ENCODE results near the gene LRRC18.

The LRRC18 gene

DNA sequence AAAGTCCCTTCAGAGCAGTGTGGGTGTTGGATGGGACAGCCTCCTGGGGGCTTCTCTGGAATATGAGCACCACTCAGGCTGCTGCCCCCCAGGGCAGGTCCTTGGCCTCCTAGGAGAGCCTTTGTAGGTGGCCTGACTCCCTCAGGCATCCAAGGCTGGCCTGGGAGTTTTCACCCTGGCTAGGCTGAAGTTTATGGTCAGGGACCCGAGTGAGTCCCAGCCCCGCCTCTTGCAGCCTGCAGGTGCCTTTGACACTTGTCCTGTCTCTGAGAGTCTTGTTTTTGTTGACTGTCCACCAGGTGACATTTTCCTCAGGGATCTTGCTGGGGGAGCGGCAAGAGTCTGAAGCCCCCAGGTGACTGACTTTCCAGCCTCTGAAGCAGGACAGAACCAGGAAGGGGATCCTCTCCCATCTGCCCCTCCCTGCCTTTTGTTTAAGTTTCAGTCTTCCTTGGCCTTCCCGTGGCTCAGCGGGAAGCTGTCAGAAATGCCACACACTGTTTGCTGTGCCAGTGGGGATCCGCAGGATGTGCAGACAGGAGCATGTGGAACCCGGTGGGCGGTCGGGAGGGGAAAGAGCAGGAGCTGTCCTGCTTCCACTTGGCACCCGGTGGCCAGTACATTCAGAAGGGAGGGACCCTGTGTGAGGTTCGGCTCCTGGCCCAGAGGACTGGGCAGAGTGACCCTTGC, 59.5 kb downstream of the LRRC18 start:
- no peak for DNase-seq (ENCODE audit: low read depth in 3 of 3)

DNA sequence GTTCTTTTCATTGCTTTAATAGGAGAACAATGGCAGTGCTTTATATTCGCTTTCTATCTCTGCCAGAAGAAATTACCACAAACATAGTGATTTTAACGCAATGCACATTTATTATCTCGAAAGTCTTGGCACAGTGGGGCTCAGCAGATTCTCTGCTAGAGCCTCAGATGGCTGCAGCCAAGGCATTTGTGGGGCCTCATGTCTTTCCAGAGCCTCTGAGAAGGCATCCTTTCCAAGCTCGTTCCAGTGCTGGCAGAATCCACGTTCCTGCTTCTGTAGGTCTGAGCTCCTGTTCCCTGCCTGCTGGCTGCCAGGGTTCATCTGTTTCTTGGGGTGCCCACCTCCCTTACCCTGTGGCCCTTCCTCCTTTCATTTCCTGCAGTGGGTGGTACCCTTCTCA, 60.2 kb downstream of the LRRC18 start:
- DNase-seq (ENCODE audit: low read depth in 3 of 3), result no peak

DNA sequence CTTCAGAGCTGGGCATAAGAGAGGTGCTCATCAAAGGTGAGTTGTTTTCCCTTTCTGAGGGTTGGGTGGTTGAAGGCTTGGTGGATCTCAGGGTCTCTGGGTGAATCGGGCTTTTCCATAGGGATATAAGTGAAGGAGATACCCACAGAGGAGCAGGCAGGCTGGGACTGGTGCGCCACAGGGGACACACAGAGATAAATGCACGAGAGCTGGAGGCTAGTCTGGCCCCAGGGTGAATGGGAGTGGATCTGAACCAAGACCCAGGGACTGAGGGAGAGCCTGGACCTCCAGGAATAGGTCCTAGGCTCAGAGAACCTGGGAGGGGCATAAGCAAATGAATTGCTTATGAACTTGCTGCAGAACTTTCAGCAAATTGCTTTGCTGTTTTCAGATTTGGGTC, 61.5 kb downstream of the LRRC18 start:
- DNase-seq (ENCODE audit: low read depth in 3 of 3), result no peak

DNA sequence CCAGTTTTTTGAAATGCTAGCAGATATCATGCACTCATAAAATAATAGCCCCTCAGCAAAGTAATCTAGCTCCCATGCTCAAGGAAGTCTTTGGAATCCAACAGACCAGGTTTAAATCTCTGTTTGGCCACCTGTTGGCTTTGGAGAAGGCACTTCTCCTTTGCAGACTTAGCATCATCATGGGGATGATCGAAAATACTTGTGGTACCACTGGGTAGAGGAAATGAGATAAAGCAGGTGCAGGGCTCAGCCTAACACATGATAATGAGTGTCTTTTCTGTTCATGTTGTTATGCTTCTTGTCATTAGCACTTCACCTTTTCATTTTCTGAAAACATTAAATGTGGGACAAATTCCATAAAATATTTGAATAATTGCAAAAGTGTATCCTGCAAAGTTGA, 67.4 kb downstream of the LRRC18 start:
- DNase-seq (ENCODE audit: low read depth in 3 of 3), result no peak

Data from stimulated activated CD4-positive, alpha-beta T cell treated with anti-CD3 and anti-CD28 coated beads, TNF-alpha, amount 100 ng/mL, for 24 hours (primary cell).